Subcutaneous adipose tissue (tissue), 4 donors: ENCODE data around the gene HTT-AS. TPM values are rescaled to one million over a fixed set of nuclear protein-coding genes. Genes with fewer than 3 reads are reported as not detected.

Experiments
- total RNA-seq, 4 donors: library from RNA; depleted of rRNA; stranded (reverse); fragments of >200 nt; gene quantifications; one replicate each; pipeline ENCODE4 v1.1.0, GENCODE V29; 2016
- TF ChIP-seq, protein P1 (sequence below): fragments of 450-650 bp; IDR thresholded peaks from one replicate; pipeline ENCODE4 v1.5.1; 2016; ENCODE audit warnings: low read depth, mild to moderate bottlenecking, control low read depth, antibody characterized with exemption, moderate library complexity

The HTT-AS gene
- total RNA-seq, 4 donors from 2014 or later: not detected

DNA sequence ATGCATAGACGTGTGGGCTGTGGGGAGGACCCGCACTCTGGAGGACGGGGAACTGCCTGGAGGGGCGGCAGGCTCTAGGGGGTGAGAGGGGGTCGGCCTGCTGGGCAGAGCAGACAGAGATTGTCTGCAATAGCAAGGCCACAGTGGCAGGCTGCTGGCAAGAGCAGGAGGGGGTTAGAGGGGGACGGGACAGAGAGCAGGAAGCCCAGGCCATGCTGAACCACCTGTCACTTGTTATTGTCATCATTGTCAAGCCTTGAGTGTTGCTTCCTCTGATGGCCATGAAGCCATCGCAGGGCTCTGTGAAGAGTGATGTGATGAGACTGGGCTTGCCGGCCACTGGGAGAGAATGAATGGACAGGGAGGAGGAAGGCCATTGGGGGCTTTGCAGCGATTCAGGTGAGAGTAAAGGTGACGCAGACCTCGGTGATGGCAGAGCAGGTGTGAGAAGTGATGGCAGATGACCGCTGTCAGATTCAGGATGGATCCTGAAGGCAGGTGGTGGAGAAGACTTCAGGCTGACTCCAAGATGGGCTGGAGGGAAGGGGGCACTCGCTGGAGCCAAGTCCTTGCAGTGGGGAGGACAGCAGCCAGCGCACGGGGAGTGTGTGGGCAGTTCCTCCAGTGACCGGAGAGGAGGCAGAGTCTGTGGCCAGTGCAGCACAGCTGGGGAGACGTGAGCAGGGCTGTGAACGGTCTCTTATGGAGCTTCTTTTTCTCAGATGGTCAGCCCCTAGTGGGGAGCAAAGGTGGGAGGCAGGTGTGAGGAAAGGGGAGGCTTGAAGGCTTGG lies 43.6 kb downstream of the HTT-AS start:
- TF ChIP-seq, protein P1, sequence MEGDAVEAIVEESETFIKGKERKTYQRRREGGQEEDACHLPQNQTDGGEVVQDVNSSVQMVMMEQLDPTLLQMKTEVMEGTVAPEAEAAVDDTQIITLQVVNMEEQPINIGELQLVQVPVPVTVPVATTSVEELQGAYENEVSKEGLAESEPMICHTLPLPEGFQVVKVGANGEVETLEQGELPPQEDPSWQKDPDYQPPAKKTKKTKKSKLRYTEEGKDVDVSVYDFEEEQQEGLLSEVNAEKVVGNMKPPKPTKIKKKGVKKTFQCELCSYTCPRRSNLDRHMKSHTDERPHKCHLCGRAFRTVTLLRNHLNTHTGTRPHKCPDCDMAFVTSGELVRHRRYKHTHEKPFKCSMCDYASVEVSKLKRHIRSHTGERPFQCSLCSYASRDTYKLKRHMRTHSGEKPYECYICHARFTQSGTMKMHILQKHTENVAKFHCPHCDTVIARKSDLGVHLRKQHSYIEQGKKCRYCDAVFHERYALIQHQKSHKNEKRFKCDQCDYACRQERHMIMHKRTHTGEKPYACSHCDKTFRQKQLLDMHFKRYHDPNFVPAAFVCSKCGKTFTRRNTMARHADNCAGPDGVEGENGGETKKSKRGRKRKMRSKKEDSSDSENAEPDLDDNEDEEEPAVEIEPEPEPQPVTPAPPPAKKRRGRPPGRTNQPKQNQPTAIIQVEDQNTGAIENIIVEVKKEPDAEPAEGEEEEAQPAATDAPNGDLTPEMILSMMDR: no peak

DNA sequence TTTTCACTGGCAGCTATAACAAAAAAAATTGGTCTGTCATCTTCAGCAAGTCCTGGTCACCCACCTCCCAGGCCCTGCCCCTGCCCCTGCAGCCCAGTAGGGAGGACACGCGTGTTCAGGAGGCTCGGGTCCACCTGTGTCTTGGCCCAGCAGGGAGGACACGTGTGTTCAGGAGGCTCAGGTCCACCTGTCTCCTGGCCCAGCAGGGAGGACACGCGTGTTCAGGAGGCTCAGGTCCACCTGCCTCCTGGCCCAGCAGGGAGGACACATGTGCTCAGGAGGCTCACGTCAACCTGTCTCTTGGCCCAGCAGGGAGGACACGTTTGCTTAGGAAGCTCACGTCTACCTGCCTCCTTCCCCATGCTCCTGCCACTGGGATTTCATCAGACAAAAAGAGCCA lies 44.9 kb downstream of the HTT-AS start:
- TF ChIP-seq, protein P1: no peak

DNA sequence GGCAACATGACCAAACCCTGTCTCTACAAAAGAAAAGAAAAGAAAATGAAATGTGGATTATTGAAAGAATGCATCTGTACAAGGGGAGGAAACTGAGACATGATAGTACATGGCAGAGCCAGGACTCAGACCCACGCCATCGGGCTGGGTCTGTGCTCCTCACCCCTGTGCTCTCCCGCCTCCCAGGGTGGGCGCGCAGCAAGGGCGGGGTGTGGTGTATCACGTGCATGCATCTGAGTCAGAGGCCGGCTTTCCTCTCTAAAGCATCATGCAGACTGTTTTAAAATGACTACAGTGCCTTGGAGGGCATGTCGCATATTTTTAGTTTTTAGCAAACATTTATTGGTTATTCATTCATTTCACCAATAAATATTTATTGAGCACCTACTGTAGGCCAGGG lies 47.8 kb downstream of the HTT-AS start:
- TF ChIP-seq, protein P1: no peak

DNA sequence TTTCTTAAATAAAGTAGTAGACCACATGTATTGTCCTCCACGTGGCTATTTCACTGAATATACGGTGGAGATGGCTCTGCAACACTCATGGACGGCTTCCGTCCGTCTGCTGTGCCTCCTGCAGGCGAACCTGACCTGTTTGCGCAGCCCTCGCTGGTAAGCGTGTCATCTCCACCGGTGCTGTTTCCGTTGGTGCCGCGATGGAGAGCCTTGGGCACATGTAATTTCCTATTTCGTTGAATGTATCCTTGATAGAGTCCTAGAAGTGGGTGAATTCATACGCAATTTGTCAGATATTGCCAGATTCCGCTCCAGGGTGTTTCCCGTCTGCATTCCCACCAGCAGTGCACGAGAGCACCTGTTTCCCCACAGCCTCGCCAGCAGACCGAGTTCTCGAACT lies 48.5 kb downstream of the HTT-AS start:
- TF ChIP-seq, protein P1: no peak

DNA sequence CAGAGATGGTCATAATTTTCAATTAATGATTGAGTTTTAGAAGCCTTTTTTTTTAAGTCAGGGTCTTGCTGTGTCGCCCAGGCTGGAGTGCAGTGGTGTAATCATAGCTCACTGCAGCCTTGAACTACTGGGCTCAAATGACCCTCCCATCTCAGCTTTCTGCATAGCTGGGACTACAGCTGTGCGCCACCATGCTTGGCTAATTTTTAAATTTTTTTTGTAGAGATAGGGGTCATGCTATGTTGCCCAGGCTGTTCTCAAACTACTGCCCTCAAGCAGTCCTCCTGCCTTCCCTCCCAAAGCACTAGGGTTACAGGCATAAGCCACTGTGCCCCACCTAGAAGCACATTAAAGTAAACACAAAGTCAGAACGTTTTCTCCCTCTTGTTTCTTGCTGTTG lies 51.7 kb downstream of the HTT-AS start:
- TF ChIP-seq, protein P1: no peak

DNA sequence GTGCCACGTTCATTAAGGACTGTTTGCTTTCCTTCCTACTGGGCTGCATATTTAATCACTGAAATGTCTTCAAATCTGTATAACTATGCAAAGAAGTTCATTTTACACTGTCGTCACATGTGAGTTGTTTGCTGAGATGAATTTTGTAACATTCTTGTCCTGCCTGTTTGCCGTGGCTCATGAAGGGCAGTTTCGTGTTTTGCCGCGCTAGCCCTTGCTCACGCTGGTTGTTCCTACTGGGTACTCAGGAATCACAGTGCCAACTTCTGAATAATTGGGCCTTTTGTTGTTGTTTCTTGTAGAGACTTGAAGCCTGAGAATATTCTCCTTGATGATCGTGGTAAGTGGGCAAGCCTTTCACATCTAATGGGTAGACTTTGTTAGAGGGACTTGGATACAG lies 52.2 kb downstream of the HTT-AS start:
- TF ChIP-seq, protein P1: no peak

DNA sequence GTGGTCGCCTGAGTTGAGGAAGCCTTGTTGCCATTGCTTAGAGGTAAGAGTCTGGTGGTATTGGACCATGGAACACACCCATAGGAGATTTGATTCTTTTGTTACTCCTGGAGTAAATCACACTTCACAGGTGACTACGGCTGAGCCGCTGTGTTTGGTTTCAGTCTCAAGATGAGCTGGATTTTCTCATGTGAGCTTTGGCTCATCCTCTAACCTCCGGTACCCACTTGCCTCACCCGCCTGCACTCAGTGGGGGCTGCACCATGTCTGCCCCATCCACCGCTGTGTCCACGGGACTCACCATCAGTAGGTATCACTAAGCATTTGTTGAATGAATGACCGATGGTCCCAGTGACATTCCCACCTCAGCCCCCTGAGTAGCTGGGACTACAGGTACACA lies 52.7 kb downstream of the HTT-AS start:
- TF ChIP-seq, protein P1: no peak
